Stimulated activated CD8-positive, alpha-beta memory T cell treated with anti-CD3 and anti-CD28 coated beads, Interleukin-7, amount 100 ng/mL, for 24 hours (primary cell): Measurements from ENCODE around the gene MTUS2.

Source experiments
- DNase-seq: peaks from one replicate; pipeline ENCODE4 v3.0.0-alpha.2; 2020; ENCODE audit warnings: low read depth

MTUS2 gene

DNA sequence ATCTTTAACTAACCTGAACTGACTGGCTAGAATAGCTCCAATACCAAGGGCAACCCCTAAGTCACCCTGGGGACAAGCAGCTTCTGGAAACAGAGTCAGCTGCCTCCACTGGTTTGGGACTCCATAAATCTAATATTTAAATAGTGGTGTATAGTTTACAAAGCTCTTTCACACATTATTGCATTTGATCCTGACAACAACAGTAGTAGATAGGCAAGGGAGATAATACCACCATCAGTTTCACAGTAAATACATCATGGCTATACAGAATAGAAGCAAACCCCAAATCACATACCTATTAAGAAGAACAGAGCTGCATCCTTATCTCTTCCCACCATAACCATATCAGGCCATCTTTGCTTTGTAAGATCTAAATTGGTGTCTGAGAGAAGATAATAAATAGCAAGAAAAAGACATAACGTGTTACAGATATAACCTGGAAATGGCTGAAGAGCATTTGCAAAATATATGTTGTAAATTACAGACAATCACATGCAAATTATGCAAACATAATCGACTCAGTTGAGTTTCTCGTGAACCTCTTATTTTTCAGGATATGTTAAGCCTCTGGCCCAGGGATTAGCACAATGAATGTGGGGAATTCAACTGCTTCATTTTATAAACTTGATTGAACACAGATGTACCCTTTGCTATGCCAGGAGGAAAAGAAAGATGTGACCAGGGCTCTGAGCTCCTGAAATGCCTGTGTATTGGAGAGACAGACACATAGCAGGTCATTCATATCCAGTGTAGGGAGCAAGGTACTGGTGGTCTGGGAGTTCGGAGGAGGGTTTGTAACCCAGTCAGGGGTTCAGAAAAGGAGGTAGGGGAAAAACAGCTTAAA lies 632.9 kb downstream of the MTUS2 start:
- no peak for DNase-seq

DNA sequence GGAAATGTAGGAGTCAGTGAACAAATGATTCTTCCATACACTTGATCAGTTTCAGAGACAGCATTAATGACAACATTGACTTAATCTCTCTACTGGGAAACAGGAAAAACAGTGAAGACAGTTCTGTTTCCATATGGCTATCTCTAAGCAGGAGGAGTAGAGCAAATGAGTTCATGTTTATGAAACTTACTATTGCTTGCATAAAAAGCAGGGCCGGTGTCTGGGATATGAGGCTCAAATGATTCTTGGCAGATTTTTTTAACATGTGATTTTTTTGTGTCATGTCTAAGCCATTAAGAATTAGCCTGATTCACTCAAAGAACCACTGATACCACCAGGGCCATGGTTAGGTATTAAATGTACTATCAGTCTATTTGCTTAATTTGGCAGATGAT lies 633.5 kb downstream of the MTUS2 start:
- no peak for DNase-seq

DNA sequence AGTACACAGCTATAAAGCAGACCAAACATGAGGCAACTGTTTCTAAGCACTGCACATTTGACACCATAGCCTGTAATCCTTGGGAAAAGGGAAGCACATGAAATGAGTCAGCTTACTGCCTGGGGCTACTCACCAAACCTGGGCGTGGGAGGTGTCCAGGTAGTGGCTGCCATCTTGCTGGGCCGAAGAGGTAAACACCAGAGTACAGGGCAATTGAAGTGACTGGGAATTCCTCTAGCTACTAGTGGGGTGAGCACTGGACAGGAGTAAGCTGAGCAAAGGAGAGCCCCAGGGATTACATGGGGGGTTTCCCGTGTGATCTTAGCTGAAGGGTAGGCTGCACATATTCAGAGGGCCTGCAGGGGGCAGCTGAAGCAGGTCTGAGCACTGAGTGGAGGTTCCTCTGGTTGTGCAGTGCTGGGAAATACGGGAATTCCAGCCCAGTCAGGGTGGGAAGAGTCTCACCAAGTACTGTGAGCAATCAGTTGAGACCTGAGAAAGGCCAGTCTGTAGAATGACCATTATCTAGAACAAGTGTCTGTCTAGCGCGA lies 634.9 kb downstream of the MTUS2 start:
- no peak for DNase-seq

DNA sequence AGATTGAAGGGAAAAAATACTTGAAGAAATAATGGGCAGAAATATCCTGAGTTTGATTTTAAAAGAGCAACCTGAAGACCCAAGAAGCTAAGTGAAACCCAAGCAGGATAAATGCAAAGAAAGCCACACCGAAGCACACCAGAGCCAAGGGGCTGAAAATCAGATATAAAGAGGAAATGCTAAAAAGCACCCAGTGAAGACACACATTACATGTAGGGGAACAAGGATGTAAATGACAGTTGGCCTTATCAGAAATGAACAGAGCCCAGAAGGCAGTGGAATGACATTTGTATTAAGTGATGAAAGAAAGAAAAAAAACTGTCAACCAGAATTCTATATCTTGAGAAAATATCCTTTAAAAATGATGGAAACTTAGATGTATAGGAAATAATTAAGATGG lies 636.3 kb downstream of the MTUS2 start:
- no peak for DNase-seq

DNA sequence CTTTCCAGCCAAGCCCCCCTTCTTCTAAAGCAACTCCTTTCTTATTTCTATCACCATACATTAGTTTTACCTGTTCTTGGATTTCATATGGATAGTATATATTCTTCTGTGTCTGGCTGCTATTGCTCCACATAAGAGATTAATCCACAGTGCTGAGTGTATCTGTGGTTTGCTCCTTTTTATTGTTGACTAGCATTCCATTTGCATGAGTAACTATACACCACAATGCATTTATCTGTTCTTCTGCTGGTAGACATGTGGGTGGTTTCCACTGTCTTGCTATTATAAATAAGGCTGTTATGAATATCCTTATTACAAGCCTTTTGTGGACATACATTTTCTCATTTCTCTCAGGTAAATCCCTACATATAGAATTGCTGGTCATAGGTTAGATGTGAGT lies 637.2 kb downstream of the MTUS2 start:
- no peak for DNase-seq

DNA sequence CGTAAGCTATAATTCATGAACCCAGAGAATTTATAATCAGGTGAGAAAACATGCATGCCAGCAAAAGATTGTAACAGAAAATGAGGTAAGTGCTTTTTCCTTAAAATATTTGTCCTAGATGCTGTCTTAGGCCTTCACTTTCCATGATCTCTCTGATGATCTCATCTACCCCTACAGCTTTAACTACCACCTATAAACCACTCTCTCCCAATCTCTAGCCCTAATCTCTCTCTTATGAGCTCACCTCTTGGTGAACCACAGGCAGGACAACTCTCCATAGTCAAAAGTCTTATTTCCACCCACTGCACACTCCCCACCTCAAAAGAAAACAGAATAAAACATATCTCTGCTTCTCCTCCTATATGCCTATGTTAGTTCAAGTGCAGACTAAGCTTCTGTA lies 638.3 kb downstream of the MTUS2 start:
- DNase-seq = no peak

DNA sequence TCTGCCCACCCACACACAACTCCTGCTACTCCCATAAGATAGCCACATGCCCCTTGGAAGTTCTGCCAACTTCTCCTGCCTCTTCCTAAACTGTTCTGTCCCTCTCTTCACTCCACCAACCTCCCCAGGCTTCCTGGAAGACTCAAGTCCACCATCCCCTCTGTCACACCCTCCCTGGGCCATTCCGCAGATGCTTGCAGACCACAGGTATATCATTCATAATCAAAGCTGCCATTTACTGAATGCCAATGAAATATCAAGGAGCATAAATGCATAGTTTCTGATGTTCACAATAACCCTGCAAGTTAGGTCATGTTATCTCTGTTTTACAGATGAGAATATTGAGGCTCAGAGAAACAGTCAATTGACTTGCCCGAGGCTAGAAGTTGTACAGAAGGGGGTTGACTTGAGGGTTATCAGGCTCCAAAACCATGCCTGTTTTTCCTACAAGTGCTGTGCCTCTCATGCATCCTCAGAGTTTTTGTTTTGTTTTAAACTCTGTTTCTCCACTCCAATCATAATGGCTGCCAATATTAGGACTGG lies 639.7 kb downstream of the MTUS2 start:
- no peak for DNase-seq

DNA sequence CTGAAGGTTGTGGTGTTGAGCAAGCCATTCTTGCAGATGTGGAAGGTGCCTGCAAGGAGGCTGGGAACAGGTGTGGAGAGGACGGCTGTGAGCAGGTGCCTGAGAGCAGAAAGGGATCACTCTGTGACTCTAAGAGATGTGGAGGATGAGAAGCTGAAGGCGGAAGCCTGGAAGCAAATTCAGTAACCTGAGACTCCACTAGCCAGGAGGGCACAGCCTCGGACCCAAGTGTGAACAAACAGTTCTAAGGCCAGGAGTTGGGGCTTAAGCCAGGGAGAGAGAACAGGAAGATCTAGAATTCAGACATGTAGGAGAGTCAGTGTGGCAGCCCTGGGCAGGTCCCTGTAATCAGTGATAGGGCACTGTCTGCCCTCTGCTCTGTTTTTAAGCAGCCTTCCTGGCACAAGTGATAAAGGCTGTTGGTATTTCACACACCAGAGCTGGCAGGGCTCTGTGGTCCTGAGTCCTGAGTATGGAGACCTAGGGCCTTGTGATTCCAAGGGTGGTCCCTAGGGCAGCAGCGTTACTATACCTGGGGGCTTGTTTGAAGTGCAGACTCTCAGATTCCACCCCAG lies 644.1 kb downstream of the MTUS2 start:
- DNase-seq = no peak

DNA sequence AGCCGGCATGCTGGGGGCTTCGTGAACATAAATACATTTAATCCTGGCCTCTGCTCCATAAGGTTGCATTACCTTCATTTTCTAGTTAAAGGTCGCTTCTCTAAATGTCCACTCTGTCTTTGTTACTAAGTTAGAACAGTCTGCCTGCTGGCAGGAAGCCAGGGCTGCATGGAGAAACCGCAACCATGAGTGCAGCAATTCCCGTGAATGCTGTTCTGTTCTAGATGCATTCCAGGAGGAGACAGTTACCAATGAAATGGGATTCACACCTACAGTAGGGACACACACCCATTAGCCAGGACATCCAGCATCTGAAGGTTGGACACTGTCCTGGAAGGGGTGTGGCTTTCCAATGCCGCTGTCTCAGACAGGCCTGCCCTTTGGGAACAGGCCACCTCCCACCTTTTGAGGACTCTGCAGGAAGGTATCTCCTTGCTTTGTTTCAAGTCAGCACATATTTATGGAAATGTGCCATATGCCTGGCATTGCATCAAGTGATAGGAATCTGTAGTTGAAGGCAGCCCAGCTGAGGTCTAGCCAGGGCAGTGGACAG lies 645.7 kb downstream of the MTUS2 start:
- no peak for DNase-seq

DNA sequence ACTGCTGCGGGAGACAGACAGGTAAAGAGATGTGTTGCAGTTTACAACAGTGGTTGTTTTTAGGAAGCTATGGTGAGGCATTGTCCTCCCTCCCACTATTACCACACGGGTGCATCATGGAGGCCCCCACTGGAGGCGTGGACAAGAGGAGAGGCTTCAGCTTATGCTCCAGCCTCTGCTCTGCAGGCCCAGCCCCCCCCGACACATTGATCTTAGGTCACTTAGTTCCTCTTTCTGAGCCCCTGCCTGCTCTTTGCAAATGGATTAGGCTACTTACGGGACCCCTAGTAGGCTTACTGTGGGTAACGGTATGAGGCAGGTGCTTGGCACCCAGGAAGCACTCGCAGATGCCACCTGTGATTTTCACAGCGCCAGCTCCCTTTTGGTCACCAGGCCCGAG lies 651.4 kb downstream of the MTUS2 start:
- no peak for DNase-seq

DNA sequence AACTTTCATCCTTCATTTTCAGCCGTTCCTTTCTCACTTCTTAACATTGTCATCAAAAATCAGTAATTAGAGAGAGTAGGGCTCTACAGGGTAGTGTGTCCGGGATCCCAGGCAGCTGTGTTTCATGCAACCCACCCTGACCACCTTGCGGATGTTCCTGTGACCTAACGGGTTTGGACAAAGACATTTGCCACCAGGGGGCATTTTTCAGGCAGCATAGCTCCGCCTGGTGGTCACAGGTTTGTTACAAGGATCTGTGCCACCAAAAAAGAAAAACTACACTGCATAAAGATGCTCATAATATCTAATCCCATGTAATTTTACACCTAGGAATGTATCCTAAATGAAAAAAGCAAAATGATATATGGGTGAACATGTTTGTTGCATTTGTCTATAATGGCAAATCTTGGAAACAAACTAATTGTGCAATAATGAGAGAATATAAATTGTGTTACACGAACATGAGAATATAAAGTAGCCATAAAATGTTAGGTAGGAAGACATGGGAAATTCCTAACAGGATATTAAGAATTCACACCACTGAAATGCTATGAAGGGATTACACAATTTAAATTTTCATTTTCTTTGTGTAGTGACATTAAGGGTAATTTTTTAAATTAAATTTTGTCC lies 652.3 kb downstream of the MTUS2 start:
- peak; percentile 29 for DNase-seq

DNA sequence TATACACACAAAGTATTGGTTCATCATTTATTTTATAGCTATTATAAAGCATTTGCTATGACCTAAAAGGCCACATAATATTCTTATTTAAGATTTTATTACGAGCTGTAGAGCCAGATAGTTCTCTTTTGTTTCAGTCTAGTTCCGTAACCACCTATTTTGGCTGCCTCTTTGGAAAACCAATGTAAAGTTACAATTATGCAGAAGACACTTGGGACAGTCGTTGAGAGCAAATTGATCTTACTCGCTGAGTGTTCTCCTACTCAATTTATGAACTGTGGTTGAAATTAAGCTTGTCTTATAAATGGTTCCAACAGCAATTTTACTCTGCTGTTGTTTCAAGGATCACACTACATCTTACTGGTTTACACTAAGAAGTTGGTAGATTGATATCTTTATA lies 653.0 kb downstream of the MTUS2 start:
- DNase-seq = no peak

DNA sequence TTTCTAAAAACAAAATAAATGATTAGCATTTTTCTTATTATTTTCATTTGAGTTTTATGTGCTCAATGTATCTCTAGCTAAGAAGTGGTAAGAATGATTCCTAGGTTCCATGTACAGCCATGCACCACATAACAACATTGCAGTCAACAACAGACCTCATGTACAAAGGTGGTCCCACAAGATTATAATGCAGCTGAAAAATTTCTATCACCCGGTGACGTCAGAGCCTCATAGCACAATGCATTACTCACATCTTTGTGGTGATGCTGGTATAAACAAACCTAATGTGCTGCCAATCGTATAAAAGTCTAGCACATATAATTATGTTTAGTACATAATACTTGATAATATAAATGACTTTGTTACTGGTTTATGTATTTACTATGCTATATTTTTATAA lies 654.9 kb downstream of the MTUS2 start:
- no peak for DNase-seq

DNA sequence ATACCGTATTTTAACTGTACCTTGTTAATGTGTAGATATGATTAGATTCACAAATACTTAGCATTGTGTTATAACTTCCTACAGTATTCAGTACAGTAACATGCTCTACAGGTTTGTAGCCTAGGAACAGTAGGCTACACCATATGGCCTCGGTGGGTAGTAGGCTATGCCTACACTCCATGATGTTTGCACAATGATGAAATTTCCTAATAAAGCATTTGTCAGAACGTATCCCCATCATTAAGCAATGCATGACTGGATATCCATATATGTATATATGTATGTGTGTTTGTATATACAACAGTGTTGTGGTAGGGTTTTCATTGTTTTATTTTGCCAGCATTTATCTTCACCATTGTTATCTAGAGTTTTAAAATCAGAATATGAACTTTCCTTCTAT lies 655.9 kb downstream of the MTUS2 start:
- DNase-seq = no peak

DNA sequence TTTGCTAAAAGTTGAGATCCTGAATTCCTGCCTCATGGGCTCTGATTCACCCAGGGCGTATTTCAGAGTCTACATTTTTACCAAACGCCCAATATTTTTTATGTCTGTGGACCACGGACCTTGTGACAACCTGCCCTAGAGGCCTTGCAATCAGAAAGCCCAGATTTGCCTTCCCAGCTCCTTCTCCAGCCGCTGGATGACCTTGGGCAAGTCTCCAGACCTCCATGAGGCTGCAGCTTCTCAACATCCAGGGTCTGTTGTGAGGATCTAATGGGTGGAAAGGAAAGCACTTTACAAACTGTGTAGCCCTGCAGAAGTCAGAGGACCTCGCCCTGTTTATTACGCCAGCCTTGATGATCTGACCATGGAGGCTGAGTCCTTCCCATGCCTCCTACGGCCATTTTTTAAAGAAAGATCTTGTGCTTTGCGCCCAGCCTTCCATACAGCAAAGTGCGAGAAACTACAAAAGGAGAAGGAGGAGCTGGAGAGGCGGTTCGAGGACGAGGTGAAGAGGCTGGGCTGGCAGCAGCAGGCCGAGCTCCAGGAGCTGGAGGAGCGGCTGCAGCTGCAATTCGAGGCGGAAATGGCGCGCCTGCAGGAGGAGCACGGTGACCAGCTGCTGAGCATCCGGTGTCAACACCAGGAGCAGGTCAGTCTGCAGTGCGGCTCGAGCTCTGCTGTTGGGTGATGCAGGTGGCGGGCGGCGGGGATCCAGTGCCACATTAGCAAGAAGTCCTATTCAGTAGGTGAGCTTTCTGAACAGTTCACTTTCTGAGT lies 659.8 kb downstream of the MTUS2 start:
- DNase-seq = no peak

DNA sequence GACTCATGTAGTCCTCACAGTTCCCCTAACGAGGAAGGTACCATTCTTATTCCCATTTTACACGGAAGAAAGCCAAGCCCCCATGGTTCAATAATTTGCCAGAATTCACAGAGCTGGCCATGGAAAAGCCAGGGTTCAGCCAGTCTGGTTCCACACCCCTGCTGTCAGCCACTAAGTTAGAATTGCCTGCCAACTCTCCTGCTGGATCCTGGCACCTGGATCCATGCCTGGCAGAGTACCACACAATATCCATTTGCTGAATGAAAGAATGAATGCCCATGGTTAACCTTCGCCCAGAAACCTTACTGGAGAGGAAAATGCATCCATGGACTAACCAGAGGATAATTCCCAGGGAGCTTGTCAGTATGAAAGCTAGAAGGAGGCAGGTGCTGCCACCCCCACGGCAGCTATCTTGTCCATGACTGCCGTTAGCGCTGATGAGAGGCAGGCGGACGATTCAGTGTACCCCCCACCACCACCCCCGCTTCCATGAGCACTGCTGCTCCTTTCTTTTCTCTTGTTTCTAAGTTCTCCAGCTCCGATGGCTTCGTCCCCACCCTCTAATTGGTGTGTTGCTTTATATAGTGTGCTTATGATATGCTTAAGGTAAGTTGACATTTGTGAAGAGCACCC lies 660.9 kb downstream of the MTUS2 start:
- no peak for DNase-seq

DNA sequence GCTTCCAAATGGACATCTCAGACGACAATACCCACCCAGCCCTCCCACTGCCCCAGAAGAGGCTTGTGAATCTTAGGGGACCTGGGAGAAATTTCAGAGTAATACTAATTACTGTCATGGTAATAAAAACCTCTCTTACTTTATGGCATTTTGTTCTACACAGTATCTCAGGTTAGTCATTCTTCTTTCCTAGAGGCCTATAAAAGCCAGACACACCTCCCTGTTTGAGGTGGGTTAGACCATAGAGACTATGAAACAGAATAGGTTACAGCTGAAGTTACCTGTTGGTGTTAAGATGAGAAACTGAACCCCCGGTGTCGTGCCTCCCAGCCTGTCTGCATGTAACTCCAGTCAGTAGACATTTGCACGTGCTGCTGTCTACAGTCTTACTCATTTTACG lies 661.5 kb downstream of the MTUS2 start:
- no peak for DNase-seq

DNA sequence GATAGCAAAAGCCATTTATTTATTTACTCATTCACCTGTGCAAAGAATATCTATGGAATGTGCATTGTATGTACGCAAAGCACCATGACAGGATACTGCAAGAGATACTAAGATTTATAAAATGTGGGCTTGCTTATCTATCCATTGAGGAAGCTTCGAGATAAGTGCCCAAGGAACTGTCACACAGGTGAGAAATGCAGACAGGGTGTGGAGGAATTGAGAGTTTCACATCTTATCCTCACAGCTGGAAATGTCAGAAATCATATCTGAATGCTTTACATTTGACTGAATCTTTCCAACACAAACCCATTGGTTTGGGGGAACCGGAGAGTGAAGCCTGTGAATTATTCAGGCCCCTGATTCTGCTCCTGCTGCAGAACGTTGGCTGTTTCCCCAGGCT lies 662.4 kb downstream of the MTUS2 start:
- no peak for DNase-seq

DNA sequence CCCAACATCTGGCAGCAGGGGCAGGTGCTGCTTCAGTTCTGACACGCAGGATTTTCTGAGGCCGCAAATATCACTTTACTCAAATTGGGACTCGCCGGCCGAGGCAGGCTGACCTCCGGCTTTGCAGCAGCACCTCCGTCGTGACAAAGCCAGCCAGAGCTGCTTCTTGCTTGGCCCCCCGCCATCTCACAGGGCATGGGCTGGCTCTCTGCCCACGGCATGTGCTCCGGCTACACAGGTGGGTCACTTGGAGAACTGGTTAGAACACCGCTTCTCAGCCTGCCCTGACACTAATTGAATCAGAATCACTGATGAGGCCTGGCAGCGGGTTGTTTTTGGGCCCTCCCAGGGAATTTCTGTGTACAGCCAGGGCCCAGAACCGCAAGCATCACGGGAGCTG lies 663.1 kb downstream of the MTUS2 start:
- no peak for DNase-seq

DNA sequence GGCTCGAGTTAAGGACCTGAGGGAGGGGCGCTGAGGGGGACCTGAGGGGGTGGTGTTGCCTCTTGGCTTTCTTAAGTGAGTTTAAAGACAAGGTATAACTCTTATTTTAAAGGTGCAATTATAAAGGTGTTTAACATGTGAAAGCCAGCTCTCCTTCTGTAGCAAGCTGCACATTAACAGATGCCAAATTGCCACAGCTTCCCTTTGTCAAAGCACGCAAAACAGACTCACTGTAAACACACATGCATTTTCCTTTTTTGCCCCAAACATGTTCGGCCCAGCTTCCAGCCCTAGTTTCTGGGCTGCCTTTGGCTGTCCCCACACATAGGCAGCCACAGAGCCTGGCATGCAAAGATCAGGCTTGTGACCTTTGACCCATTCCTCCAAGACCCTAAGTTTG lies 663.5 kb downstream of the MTUS2 start:
- no peak for DNase-seq

DNA sequence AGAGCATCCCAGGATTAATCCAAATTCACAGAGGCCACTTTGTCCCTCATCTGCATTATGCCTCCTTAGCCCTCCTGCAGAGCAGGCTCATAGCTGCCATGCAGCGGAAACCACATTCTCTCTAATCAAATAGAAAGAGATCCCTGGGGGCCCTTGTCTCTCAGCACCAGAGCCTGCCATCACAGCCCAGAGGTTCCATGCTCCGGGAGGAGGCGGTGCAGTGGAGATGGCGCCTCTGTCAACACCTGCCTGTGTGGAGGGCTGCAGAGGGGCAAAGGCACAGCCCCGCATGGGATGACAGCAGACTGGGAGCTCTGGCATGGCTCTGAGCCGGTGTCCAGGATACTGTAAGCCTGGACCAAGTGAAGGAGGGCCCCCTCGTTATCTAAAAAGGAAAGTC lies 664.1 kb downstream of the MTUS2 start:
- no peak for DNase-seq
